Muscle of leg (tissue), 16 donors: ENCODE data around the gene NAALADL2. TPM values are rescaled to one million over a fixed set of nuclear protein-coding genes. Genes with fewer than 3 reads are reported as not detected.

Experiments used
- DNase-seq: peaks from one replicate; pipeline ENCODE4 v3.0.0; 2013
- H3K27ac ChIP-seq: one replicate; pipeline ENCODE4 v1.5.1; 2013; ENCODE audit warnings: mild to moderate bottlenecking, low read length, control low read depth
- H3K27me3 ChIP-seq: one replicate; pipeline ENCODE4 v1.6.1; 2013; ENCODE audit warnings: low read length; ENCODE audit not compliant: control insufficient read depth, insufficient read depth
- H3K36me3 ChIP-seq: one replicate; pipeline ENCODE4 v1.6.1; 2013; ENCODE audit warnings: low read length; ENCODE audit not compliant: control insufficient read depth, insufficient read depth
- H3K4me1 ChIP-seq: one replicate; pipeline ENCODE4 v1.6.1; 2013; ENCODE audit warnings: low read length; ENCODE audit not compliant: control insufficient read depth, insufficient read depth
- H3K4me3 ChIP-seq: one replicate; pipeline ENCODE4 v1.5.1; 2013; ENCODE audit warnings: low read length, control low read depth
- H3K9me3 ChIP-seq: replicated peaks from 2 replicates; pipeline ENCODE4 v1.6.1; 2013; ENCODE audit warnings: low read depth, low read length; ENCODE audit not compliant: control insufficient read depth
- WGBS: methylation state at CpG from one replicate; pipeline ENCODE4 v1.1.5; 2013; ENCODE audit warnings: missing lambda C conversion rate; ENCODE audit not compliant: insufficient coverage; 5-methylcytosine and 5-hydroxymethylcytosine counted together
- long read RNA-seq, 11 donors: transcript quantifications; one replicate each; lab custom pipeline, GENCODE V29; 2026
- polyA plus RNA-seq, 8 donors: library from polyadenylated mRNA; unstranded; fragments of 120-200 nt; gene quantifications; one replicate each; pipeline versions ENCODE4 v1.2.1 to v1.2.3, GENCODE V29; 2013; ENCODE audit warnings: inconsistent platforms in 1 of 8, low replicate concordance in 1 of 8; ENCODE audit not compliant: insufficient read length in 8 of 8, insufficient read depth in 1 of 8
- total RNA-seq: library from RNA; stranded (reverse); fragments of 120-200 nt; gene quantifications from one replicate; pipeline ENCODE4 v1.2.4, GENCODE V29; 2013

NAALADL2 gene
- 17.4 TPM for total RNA-seq
- polyA plus RNA-seq, result 10 to 100 TPM in 1 of 8 donors, 1 to 10 TPM in 7; 4.8 to 12.0 (median 7.9) TPM
- long read RNA-seq, donor 1, result 0 reads
- long read RNA-seq, donor 2, result 0 reads
- long read RNA-seq, donor 3, result 0 reads
- long read RNA-seq, donor 4, result 0 reads
- long read RNA-seq, donor 5, result 0 reads
- long read RNA-seq, donor 6, partial matches to known transcripts, result 0 of 1 reads
- long read RNA-seq, donor 6, other reads (novel, unspliced or antisense), result 0 of 1 reads
- long read RNA-seq, donor 7, result 0 reads
- long read RNA-seq, donor 8, partial matches to known transcripts, result 0 of 1 reads
- long read RNA-seq, donor 8, other reads (novel, unspliced or antisense), result 0 of 1 reads
- long read RNA-seq, donor 9, result 0 reads
- long read RNA-seq, donor 10, result 0 reads
- long read RNA-seq, donor 11, partial matches to known transcripts, result 0 of 1 reads
- long read RNA-seq, donor 11, other reads (novel, unspliced or antisense), result 0 of 1 reads

DNA sequence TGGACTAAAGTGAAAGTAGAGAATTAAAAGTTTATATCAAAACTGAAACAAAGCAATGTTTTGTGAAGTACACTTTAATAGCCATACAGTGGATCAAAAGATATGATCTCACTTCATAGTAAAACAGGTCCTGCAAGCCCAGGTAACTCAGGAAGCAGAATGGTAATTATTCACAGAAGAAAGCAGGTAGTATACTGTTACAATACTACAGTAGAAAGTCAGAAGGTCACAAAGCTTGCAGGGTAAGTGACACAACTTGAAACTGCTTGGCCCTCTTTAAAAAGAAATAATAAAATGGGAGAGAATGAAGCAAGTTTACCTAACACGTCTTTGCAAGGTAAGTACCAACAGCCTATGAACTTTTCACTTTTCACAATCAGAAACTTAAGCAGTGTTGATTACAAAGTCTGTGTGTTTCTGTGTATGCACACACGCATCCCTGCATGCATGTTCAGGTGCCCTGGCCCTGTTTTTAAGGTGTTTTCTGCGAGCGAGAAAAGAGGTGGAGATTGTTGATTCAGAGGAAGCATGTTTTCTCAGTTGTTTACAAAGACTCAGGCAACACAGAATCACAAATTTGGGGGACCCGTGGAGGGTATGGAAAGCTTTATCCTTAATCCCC lies at the start of gene NAALADL2:
Gene NAALADL2 (plus strand): TSS at position 221 of the 622 bp plus-strand sequence.
- Histone ChIP-seq H3K27me3 (no peaks in the 10 kb centered on the region), H3K9me3 (no peaks in the 10 kb centered on the region), H3K36me3 (no peaks in the 10 kb centered on the region), H3K4me1 (peaks cover 3% of the 10 kb centered on the region), H3K27ac (no peak within 1 kb of the TSS), H3K4me3 (no peak within 1 kb of the TSS)
- DNase-seq, result no peak
- WGBS, result no CpG with 5 or more reads among the region's 5 CpGs

DNA sequence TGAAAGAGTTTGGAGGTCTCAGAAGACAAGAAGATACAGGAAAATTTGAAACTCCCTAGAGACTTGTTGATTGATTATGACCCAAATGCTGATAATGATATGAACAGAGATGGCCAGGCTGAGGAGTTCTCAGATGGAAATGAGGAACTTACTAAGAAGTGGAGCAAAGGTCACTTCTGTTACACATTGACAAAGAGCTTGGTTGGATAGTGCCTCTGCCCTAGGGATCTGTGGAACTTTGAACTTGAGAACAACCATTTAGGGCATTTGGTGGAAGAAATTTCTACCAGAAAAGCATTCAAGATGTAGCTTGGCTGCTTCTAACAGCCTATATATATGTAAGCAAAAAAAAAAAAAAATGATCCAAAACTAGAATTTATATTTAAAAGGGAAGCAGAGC lies 48.9 kb upstream of the NAALADL2 start:
- Histone ChIP-seq H3K36me3 (no peaks in the 10 kb centered on the region), H3K27ac (no peak overlapping the region), H3K4me1 (no peaks in the 10 kb centered on the region), H3K27me3 (no peaks in the 10 kb centered on the region), H3K4me3 (no peak overlapping the region), H3K9me3 (peaks cover 2% of the 10 kb centered on the region)
- DNase-seq, result no peak

DNA sequence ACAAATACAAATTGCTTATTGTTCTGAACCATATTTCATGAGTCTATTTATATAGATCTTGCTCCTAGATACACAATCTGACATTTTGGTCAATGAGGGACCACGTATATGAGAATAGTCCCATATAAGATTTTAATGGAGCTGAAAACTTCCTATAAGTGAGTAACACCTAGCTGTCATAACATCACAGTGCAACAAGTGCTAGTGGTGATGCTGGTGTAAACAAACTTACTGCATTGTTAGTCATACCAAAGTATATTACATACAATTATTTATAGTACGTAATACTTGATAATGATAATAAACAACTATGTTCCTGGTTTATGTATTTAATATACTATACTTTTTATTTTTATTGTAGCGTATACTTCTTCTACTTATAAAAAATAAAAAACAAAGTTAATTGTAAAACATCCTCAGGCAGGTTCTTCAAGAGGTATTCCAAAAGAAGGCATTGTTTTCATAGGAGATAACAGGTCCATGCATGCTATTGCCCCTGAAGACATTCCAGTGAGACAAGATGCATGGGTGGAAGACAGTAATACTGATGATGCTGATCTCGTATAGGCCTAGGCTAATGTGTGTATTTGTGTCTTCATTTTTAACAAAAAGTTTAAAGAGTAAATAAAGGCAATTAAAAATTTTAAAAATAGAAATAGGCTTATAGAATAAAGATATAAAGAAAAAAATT lies 46.8 kb upstream of the NAALADL2 start:
- WGBS, result no CpG with 5 or more reads among the region's 4 CpGs

DNA sequence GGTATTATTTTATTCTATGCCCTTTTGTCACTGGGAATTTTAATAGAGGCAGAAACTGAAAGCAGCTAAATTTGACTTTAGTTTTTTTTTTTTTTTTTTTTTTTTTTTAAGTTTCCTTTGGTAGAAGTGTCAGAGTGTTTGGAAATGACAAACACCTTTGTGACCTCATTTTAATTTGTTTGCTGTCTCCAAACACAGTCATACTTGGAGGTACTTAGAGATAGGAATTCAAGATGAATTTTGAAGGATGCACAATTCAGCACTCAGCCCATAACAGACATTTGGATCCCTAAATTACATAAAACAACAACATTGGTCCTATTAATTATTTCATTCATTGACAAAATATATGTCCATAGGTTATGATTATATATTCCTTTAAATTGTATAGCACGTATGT lies 43.4 kb upstream of the NAALADL2 start:
- Histone ChIP-seq H3K27ac (no peak overlapping the region), H3K27me3 (no peaks in the 10 kb centered on the region), H3K9me3 (peaks cover 2% of the 10 kb centered on the region), H3K4me3 (no peak overlapping the region), H3K36me3 (no peaks in the 10 kb centered on the region), H3K4me1 (no peaks in the 10 kb centered on the region)
- WGBS, result no CpG with 5 or more reads among the region's 1 CpG
- DNase-seq, result no peak

More for the DNA sequence above, 46.8 kb upstream of the NAALADL2 start:
- peaks cover 2% of the 10 kb centered on the region for H3K9me3 ChIP-seq
- H3K27ac ChIP-seq, result no peak overlapping the region
- DNase-seq, result no peak
- no peaks in the 10 kb centered on the region for H3K4me1 ChIP-seq
- no peaks in the 10 kb centered on the region for H3K36me3 ChIP-seq
- no peak overlapping the region for H3K4me3 ChIP-seq
- no peaks in the 10 kb centered on the region for H3K27me3 ChIP-seq

DNA sequence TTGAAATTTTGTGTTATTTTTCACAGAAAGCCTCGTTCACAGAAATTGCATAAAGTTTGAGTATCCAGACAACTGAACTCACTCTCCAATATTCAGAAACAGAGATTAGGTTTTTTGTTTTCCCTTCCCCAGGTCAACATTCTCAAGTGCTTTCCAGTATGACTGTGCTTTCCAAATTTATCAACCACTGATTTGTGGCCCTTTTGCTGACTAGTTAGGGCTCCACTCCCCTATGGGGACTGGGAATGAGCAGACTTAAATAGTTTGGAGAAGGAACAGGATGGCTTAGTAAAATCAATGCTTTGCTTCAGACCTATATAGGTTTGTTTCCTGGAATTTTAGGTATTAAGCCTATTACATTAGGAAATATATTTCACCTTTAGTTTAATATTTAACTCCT lies 38.2 kb upstream of the NAALADL2 start:
- H3K27me3 ChIP-seq, result no peaks in the 10 kb centered on the region
- no peak overlapping the region for H3K4me3 ChIP-seq
- no peak overlapping the region for H3K27ac ChIP-seq
- no peak for DNase-seq
- H3K36me3 ChIP-seq, result no peaks in the 10 kb centered on the region
- H3K4me1 ChIP-seq, result no peaks in the 10 kb centered on the region
- no CpG with 5 or more reads among the region's 1 CpG for WGBS
- H3K9me3 ChIP-seq, result no peaks in the 10 kb centered on the region

DNA sequence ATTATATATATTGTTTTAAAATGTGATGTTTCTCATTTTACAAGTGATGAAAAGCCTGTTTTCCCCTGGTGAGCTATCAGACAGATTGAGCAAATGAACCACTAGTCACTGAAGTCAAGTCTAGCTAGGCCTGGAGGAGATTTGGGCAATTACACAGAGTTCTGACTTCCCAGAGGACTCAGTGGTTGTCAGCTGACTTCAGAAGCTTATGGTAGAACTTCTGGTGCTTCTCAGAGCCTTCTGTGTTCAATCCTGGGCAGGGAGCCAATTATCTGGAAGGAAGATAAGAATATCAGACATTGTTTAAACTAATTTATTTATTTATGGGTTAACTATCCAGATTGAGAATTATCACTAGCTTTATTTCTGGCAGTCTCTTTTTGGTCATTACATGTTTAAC lies 37.7 kb upstream of the NAALADL2 start:
- Histone ChIP-seq H3K9me3 (no peaks in the 10 kb centered on the region), H3K27me3 (no peaks in the 10 kb centered on the region), H3K4me1 (no peaks in the 10 kb centered on the region), H3K27ac (no peak overlapping the region), H3K36me3 (no peaks in the 10 kb centered on the region), H3K4me3 (no peak overlapping the region)
- peak; percentile 70 for DNase-seq

DNA sequence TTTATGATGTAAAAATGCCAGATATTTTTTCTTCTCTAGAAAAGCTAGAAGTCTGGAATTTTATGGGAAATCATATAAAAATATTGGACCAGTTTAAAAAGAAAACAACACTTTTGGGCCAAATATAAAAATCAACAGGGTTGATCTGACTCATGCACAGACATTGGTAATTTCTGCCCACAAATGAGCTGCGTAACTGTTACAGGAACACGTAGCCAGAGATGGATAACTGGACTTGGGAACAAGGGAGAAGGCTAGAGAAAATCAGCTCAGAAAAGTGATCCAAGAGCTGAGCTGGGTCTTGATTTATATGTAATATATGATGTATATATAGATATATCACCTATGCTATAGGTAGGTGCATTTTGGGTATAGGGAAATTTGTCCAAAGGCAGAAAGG lies 36.8 kb upstream of the NAALADL2 start:
- Histone ChIP-seq H3K27ac (no peak overlapping the region), H3K36me3 (no peaks in the 10 kb centered on the region), H3K9me3 (no peaks in the 10 kb centered on the region), H3K27me3 (no peaks in the 10 kb centered on the region), H3K4me3 (no peak overlapping the region), H3K4me1 (no peaks in the 10 kb centered on the region)
- WGBS, result no CpG with 5 or more reads among the region's 2 CpGs
- no peak for DNase-seq

DNA sequence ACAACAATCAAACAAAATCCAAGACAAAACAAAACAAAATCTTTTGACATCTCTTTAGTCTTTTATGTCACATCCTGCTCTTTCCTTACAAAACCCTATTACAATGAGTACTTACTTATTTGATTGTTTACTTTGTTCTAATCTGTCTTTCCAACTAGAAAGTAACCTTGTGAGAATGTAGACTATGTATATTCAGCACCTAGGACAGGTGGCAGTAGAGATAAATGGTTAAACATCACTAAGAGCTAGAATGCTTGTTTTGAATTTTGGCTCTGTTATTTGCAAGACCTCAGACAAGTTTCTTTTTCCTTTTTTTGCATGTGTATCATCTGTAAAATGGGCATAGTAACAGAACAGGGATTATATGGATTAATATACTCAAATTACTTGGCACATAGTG lies 33.1 kb upstream of the NAALADL2 start:
- Histone ChIP-seq H3K27me3 (no peaks in the 10 kb centered on the region), H3K27ac (no peak overlapping the region), H3K9me3 (no peaks in the 10 kb centered on the region), H3K36me3 (no peaks in the 10 kb centered on the region), H3K4me3 (no peak overlapping the region), H3K4me1 (no peaks in the 10 kb centered on the region)
- DNase-seq, result no peak

DNA sequence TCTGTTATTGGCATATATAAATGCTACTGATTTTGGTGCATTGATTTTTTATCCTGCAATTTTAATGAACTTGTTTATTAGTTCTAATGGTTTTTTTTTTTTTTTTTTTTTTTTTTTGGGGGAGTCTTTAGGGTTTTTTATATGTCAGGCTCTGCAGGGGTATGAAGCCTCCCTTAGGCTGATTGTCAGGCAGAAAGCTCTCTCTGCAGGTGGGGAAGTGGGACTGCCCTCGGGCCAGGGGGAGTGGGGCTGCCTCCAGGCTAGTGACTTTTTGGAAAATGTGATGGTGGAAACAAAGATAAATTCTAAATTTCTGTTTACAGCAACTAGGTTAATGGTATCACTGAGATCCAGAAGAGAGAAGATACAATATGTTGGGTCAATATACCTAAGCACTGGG lies 14.4 kb upstream of the NAALADL2 start:
- no peaks in the 10 kb centered on the region for H3K36me3 ChIP-seq
- no peaks in the 10 kb centered on the region for H3K27me3 ChIP-seq
- H3K9me3 ChIP-seq, result no peaks in the 10 kb centered on the region
- H3K4me1 ChIP-seq, result no peaks in the 10 kb centered on the region
- no peak for DNase-seq
- WGBS, result 80% methylated on average over 1 of the region's 1 CpG
- H3K4me3 ChIP-seq, result no peak overlapping the region
- no peak overlapping the region for H3K27ac ChIP-seq

DNA sequence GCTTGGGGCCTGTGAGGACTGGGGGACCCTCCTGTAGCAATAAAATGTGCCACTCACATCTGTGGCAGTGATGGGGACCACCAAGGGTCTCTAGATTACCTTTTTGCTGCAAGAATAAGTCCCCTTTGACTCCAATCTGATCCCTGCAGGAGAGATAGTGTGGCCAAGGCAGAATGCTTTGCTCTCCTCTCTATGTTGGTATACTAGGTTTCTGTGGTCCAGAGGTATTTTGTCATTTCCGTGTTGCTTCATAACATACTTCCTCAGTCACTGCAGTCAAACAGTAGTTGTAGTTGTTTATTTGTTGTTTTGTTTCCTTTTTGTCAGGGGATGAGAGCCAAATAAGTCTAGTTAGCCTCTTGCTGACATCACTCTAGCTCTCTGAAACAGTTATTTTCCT lies 13.1 kb upstream of the NAALADL2 start:
- DNase-seq, result no peak
- WGBS, result no CpG with 5 or more reads among the region's 1 CpG
- H3K27ac ChIP-seq, result no peak overlapping the region

More for the DNA sequence above, 13.1 kb upstream of the NAALADL2 start:
- no peaks in the 10 kb centered on the region for H3K36me3 ChIP-seq
- H3K4me3 ChIP-seq, result no peak overlapping the region
- H3K9me3 ChIP-seq, result no peaks in the 10 kb centered on the region
- H3K4me1 ChIP-seq, result no peaks in the 10 kb centered on the region
- no peaks in the 10 kb centered on the region for H3K27me3 ChIP-seq
